ENCODE measurements around the gene PNMA8B.

DNA sequence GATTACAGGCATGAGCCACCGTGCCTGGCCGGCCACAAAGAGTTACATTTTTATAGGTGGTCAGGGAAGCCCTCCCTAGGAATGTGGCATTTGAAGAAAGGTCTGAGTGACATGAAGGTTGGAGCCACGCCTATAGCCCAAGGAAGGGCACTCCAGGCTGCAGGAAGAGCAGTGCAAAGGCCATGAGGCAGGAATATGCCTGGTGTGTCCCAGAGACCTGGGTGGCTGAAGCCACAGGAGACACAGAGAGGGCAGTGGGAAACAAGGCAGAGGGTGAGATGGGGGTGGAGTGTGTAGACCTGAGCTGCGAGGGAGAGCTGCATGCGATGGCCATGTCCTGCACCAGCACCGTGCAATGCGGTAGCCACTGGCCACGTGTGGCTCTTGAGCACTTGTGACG lies 4.9 kb downstream of the PNMA8B start:
- TF ChIP-seq CTCF (conservative IDR thresholded peaks at IDR 0.05) (no peak), ZFX (IDR thresholded peaks at IDR 0.05) (no peak)

Measured in C4-2B (cell line).